ENCODE results near the gene SLC17A1.

The SLC17A1 gene

GRCh38 chr6:25829375-25829774 is 2.5 kb downstream of the SLC17A1 start:
- Histone ChIP-seq H3K4me3 (ENCODE audit: low read depth, low read length) (no peak overlapping the region), H3K4me1 (ENCODE audit: control insufficient read depth, insufficient read depth, low read length) (no peaks in the 10 kb centered on the region), H3K9ac (ENCODE audit: low read depth, low read length) (no peak overlapping the region), H3K36me3 (ENCODE audit: control insufficient read depth, insufficient read depth, low read length) (no peaks in the 10 kb centered on the region), H3K27me3 (ENCODE audit: control insufficient read depth, insufficient read depth, low read length) (no peaks in the 10 kb centered on the region), H3K9me3 (ENCODE audit: control insufficient read depth, insufficient read depth, low read length) (no peaks in the 10 kb centered on the region)

GRCh38 chr6:25821341-25821740 is 10.5 kb downstream of the SLC17A1 start:
- no peaks in the 10 kb centered on the region for H3K9me3 ChIP-seq (ENCODE audit: control insufficient read depth, insufficient read depth, low read length)
- H3K27me3 ChIP-seq (ENCODE audit: control insufficient read depth, insufficient read depth, low read length), result no peaks in the 10 kb centered on the region
- H3K4me1 ChIP-seq (ENCODE audit: control insufficient read depth, insufficient read depth, low read length), result no peaks in the 10 kb centered on the region
- H3K4me3 ChIP-seq (ENCODE audit: low read depth, low read length), result no peak overlapping the region
- H3K9ac ChIP-seq (ENCODE audit: low read depth, low read length), result no peak overlapping the region
- H3K36me3 ChIP-seq (ENCODE audit: control insufficient read depth, insufficient read depth, low read length), result no peaks in the 10 kb centered on the region

GRCh38 chr6:25816252-25816651 is 15.6 kb downstream of the SLC17A1 start:
- no peak overlapping the region for H3K4me3 ChIP-seq (ENCODE audit: low read depth, low read length)
- H3K27me3 ChIP-seq (ENCODE audit: control insufficient read depth, insufficient read depth, low read length), result no peaks in the 10 kb centered on the region
- H3K9me3 ChIP-seq (ENCODE audit: control insufficient read depth, insufficient read depth, low read length), result no peaks in the 10 kb centered on the region
- no peaks in the 10 kb centered on the region for H3K4me1 ChIP-seq (ENCODE audit: control insufficient read depth, insufficient read depth, low read length)
- H3K9ac ChIP-seq (ENCODE audit: low read depth, low read length), result no peak overlapping the region
- H3K36me3 ChIP-seq (ENCODE audit: control insufficient read depth, insufficient read depth, low read length), result no peaks in the 10 kb centered on the region

DNA sequence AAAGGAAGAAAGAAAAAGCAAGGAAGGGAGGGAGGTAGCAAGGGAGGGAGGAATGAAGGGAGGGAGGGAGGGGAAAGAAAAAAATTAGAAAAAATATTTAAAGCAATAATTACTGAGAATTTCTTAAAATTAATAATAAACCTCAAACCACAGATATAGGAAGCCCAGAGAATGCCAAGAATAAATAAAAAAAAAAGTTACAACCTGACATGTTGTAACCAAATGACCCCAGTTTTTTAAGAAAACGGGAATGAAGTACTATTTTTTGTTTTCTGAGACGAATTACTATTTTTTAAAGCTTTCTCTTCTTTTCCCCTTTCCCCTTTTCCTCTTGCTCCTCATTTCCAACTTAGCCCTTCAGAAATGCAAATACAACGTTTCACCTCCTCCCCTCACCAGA is 16.7 kb downstream of the SLC17A1 start:
- Histone ChIP-seq H3K4me3 (ENCODE audit: low read depth, low read length) (no peak overlapping the region), H3K9ac (ENCODE audit: low read depth, low read length) (no peak overlapping the region), H3K27me3 (ENCODE audit: control insufficient read depth, insufficient read depth, low read length) (no peaks in the 10 kb centered on the region), H3K4me1 (ENCODE audit: control insufficient read depth, insufficient read depth, low read length) (no peaks in the 10 kb centered on the region), H3K9me3 (ENCODE audit: control insufficient read depth, insufficient read depth, low read length) (no peaks in the 10 kb centered on the region), H3K36me3 (ENCODE audit: control insufficient read depth, insufficient read depth, low read length) (no peaks in the 10 kb centered on the region)

DNA sequence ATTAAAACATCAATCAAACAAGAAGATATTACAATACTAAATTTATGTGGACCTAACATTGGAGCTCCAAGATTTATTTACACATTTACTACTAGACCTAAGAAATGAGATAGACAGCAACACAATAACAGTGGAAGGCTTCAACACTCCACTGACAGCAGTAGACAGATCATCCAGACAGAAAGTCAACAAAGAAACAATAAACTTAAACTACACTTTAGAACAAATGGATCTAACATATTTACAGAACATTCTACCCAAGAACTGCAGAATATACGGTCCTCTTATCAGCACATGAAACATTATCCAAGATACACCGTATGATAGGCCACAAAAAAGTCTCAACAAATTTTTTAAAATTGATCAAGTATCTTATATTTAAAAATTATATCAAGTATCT is 27.0 kb downstream of the SLC17A1 start:
- Histone ChIP-seq H3K4me3 (ENCODE audit: low read depth, low read length) (no peak overlapping the region), H3K4me1 (ENCODE audit: control insufficient read depth, insufficient read depth, low read length) (no peaks in the 10 kb centered on the region), H3K9me3 (ENCODE audit: control insufficient read depth, insufficient read depth, low read length) (no peaks in the 10 kb centered on the region), H3K27me3 (ENCODE audit: control insufficient read depth, insufficient read depth, low read length) (no peaks in the 10 kb centered on the region), H3K9ac (ENCODE audit: low read depth, low read length) (no peak overlapping the region), H3K36me3 (ENCODE audit: control insufficient read depth, insufficient read depth, low read length) (no peaks in the 10 kb centered on the region)

DNA sequence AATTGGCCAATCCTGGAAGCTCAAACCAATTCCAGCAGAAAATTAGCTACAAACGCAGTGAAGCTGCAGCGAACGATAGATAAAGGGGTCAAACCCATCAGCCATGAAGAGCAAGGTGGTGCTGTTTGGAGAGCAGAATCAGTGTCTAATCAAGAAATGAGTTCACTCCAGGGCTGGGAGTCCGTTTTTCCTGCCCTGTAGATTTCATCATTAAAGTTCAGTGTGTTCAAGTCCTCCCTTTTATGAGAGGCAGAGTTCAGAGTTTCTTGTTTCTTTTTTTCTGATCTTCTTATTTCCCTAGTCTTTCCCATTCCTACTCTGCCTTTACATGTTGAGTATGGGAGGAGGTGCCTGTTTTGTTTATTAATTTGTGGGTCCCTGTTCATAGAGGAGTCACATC is 30.4 kb downstream of the SLC17A1 start:
- Histone ChIP-seq H3K9ac (ENCODE audit: low read depth, low read length) (no peak overlapping the region), H3K27me3 (ENCODE audit: control insufficient read depth, insufficient read depth, low read length) (no peaks in the 10 kb centered on the region), H3K36me3 (ENCODE audit: control insufficient read depth, insufficient read depth, low read length) (no peaks in the 10 kb centered on the region), H3K9me3 (ENCODE audit: control insufficient read depth, insufficient read depth, low read length) (no peaks in the 10 kb centered on the region), H3K4me1 (ENCODE audit: control insufficient read depth, insufficient read depth, low read length) (no peaks in the 10 kb centered on the region), H3K4me3 (ENCODE audit: low read depth, low read length) (no peak overlapping the region)

DNA sequence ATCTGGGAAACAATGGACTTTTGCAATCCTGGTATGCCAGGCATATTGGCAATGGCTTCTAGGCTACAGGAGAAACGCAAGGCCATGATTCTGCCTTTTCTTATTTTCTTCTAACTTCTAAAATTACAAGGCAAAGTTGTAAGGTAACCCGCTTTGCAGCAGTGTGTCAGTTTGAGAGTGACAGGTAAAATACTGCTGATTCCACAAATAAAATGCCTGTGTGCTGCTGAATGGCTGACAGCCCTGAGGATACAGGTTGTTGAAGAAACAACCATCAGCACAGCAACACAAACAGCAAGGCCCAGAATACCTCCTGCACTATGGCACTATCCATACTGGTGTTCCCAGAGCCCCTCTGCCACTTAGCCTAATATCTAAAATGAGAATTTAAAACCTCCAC is 37.1 kb downstream of the SLC17A1 start:
- H3K27me3 ChIP-seq (ENCODE audit: control insufficient read depth, insufficient read depth, low read length), result no peaks in the 10 kb centered on the region
- H3K36me3 ChIP-seq (ENCODE audit: control insufficient read depth, insufficient read depth, low read length), result no peaks in the 10 kb centered on the region
- H3K9ac ChIP-seq (ENCODE audit: low read depth, low read length), result no peak overlapping the region
- H3K9me3 ChIP-seq (ENCODE audit: control insufficient read depth, insufficient read depth, low read length), result no peaks in the 10 kb centered on the region
- H3K4me3 ChIP-seq (ENCODE audit: low read depth, low read length), result no peak overlapping the region
- no peaks in the 10 kb centered on the region for H3K4me1 ChIP-seq (ENCODE audit: control insufficient read depth, insufficient read depth, low read length)

GRCh38 chr6:25793970-25794369 is 37.9 kb downstream of the SLC17A1 start:
- Histone ChIP-seq H3K36me3 (ENCODE audit: control insufficient read depth, insufficient read depth, low read length) (no peaks in the 10 kb centered on the region), H3K9ac (ENCODE audit: low read depth, low read length) (no peak overlapping the region), H3K27me3 (ENCODE audit: control insufficient read depth, insufficient read depth, low read length) (no peaks in the 10 kb centered on the region), H3K9me3 (ENCODE audit: control insufficient read depth, insufficient read depth, low read length) (no peaks in the 10 kb centered on the region), H3K4me1 (ENCODE audit: control insufficient read depth, insufficient read depth, low read length) (no peaks in the 10 kb centered on the region), H3K4me3 (ENCODE audit: low read depth, low read length) (no peak overlapping the region)

DNA sequence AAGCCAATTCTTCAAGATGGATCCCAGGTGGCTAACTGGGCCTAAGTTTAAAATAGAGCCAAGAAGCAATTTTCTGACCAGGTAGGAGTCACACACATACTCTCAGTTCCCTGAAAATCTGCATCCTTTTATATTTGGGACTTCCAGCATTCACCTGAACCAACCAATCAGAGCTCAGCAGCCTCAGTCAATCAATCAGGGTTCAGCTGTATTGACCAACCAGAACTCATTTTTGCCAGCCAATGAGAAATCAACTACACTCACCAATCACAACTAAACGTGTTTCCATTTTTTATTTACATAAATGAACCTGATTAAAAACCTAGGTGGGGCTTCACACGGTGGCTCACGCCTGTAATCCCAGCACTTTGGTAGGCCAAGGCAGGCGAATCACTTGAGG is 39.8 kb downstream of the SLC17A1 start:
- no peak overlapping the region for H3K9ac ChIP-seq (ENCODE audit: low read depth, low read length)
- no peak overlapping the region for H3K4me3 ChIP-seq (ENCODE audit: low read depth, low read length)
- no peaks in the 10 kb centered on the region for H3K36me3 ChIP-seq (ENCODE audit: control insufficient read depth, insufficient read depth, low read length)
- no peaks in the 10 kb centered on the region for H3K27me3 ChIP-seq (ENCODE audit: control insufficient read depth, insufficient read depth, low read length)
- no peaks in the 10 kb centered on the region for H3K4me1 ChIP-seq (ENCODE audit: control insufficient read depth, insufficient read depth, low read length)
- no peaks in the 10 kb centered on the region for H3K9me3 ChIP-seq (ENCODE audit: control insufficient read depth, insufficient read depth, low read length)

DNA sequence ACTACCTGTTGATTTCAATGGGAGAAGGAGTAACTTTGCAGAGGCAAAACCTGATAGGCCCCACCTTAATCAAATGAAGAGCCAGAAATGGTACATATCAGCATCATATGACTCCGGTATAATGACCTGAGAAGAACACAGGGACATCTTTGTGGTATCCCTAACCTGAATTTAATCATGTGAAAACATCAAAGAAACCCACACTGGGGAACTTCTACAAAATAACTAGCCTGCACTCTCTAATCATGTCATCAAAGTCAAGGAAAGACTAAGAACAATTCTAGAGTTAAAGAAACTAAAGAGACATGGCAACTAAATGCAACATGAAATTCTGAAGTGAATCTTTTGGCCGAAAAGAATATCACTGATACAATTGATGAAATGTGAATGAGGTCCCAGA is 42.4 kb downstream of the SLC17A1 start:
- no peak overlapping the region for H3K4me3 ChIP-seq (ENCODE audit: low read depth, low read length)
- H3K36me3 ChIP-seq (ENCODE audit: control insufficient read depth, insufficient read depth, low read length), result no peaks in the 10 kb centered on the region
- no peaks in the 10 kb centered on the region for H3K4me1 ChIP-seq (ENCODE audit: control insufficient read depth, insufficient read depth, low read length)
- no peaks in the 10 kb centered on the region for H3K9me3 ChIP-seq (ENCODE audit: control insufficient read depth, insufficient read depth, low read length)
- no peak overlapping the region for H3K9ac ChIP-seq (ENCODE audit: low read depth, low read length)
- no peaks in the 10 kb centered on the region for H3K27me3 ChIP-seq (ENCODE audit: control insufficient read depth, insufficient read depth, low read length)

DNA sequence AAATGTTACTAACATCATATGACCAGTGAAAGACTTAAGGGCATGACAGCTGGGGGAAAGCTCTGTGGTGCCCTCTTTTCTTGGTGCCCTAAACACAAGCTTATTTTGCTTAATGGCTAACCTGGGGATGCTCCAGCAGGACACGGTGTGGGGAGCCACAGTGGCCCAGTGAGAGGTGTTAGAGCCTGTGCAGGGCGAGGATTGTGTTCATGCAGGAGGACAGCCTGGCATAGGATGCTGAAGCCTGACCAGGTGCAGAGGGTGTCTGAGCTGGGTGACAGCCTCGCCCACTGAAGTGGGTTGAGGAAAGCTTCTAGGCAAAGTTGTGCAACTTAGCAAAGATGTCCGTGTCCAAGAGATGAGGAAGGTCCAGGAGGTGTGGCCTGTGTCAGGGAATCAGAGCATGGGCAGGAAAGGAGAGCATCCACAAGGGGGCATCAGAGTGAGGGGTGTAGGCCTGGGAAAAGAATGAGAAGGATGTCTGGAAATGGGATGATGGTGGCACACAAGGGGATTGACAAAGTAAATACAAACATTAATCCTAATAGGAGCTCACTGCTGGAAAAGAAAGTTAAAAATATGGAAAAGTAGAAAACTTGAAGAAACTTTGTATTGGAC is 43.4 kb downstream of the SLC17A1 start:
- Histone ChIP-seq H3K9ac (ENCODE audit: low read depth, low read length) (no peak overlapping the region), H3K9me3 (ENCODE audit: control insufficient read depth, insufficient read depth, low read length) (no peaks in the 10 kb centered on the region), H3K36me3 (ENCODE audit: control insufficient read depth, insufficient read depth, low read length) (no peaks in the 10 kb centered on the region), H3K27me3 (ENCODE audit: control insufficient read depth, insufficient read depth, low read length) (no peaks in the 10 kb centered on the region), H3K4me3 (ENCODE audit: low read depth, low read length) (no peak overlapping the region), H3K4me1 (ENCODE audit: control insufficient read depth, insufficient read depth, low read length) (no peaks in the 10 kb centered on the region)

GRCh38 chr6:25787428-25787827 is 44.4 kb downstream of the SLC17A1 start:
- no peak overlapping the region for H3K4me3 ChIP-seq (ENCODE audit: low read depth, low read length)

More at GRCh38 chr6:25787428-25787827, 44.4 kb downstream of the SLC17A1 start:
- Histone ChIP-seq H3K9me3 (ENCODE audit: control insufficient read depth, insufficient read depth, low read length) (no peaks in the 10 kb centered on the region), H3K36me3 (ENCODE audit: control insufficient read depth, insufficient read depth, low read length) (no peaks in the 10 kb centered on the region), H3K4me1 (ENCODE audit: control insufficient read depth, insufficient read depth, low read length) (no peaks in the 10 kb centered on the region), H3K9ac (ENCODE audit: low read depth, low read length) (no peak overlapping the region), H3K27me3 (ENCODE audit: control insufficient read depth, insufficient read depth, low read length) (no peaks in the 10 kb centered on the region)

All from iPS-15b (cell line).